HepG2 (cell line): ENCODE measurements around the gene SP6.

ENCODE experiments used
- THYN1 ChIP-seq: sonication (generic); formaldehyde crosslinking; IDR thresholded peaks from 2 replicates; pipeline ENCODE4 v1.8.1; 2023; ENCODE audit warnings: low read depth, mild to moderate bottlenecking, moderate library complexity, missing genetic modification reagents, borderline replicate concordance
- ZNF263 ChIP-seq: sonication (generic); formaldehyde crosslinking; IDR thresholded peaks from 2 replicates; pipeline ENCODE4 v1.4.0; 2020; ENCODE audit warnings: missing genetic modification reagents
- TF ChIP-seq, protein P1 (sequence below): IDR thresholded peaks from 2 replicates; pipeline ENCODE4 v1.6.1; 2016; ENCODE audit warnings: low read depth, control low read depth

DNA sequence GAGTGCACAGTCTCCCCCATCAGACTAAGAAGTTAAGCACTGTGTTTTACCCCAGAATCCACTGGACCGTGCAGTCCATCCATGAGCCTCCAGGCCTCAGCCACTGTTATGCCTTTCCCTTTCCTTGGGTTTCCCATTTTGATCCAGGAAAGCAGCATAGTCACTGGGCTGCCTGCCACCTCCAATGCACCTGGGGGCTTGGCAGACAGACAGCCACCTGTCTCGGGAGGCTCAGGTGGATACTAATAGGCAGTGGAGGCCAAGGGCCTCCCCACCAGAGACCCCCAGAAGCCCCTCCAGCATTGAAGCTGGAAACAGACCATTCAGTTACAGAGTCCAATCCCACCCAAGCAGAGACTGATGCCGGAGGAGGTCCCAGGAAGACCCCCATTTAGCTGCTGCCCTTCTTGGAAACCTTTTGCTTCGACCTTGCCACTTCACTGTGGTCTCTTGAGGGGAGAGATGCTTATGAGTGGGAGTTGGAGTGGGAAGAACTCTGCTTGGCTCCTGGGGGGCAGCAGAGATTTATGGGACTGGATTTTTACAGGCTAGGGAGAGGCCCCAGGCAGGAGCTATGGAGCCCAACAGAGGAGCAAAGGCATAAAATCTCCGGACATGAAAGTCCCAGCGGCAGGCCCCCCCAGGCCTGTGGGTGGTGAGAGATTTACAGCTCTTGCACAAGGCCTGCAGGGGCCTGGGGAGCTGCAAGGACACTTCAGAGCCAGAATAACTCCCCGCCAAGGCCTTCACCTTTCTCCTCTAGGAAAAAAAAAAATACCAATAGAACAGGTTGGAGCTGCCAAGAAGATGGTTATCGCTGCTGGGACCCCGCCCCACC is 32.8 kb upstream of the SP6 start:
- TF ChIP-seq ZNF263 (CRISPR knock-in tag) = no peak
- TF ChIP-seq THYN1 = no peak
- TF ChIP-seq, protein P1, sequence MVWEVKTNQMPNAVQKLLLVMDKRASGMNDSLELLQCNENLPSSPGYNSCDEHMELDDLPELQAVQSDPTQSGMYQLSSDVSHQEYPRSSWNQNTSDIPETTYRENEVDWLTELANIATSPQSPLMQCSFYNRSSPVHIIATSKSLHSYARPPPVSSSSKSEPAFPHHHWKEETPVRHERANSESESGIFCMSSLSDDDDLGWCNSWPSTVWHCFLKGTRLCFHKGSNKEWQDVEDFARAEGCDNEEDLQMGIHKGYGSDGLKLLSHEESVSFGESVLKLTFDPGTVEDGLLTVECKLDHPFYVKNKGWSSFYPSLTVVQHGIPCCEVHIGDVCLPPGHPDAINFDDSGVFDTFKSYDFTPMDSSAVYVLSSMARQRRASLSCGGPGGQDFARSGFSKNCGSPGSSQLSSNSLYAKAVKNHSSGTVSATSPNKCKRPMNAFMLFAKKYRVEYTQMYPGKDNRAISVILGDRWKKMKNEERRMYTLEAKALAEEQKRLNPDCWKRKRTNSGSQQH (CRISPR knock-in tag) = no peak
